ENCODE data around the gene DUS3L. TPM values are rescaled to one million over a fixed set of nuclear protein-coding genes. Genes with fewer than 3 reads are reported as not detected.
"Not testable (repeated sequence)": the region's sequence is repeated elsewhere in the genome, so short reads cannot be mapped to it uniquely, and the experiment has no call there.

Gene DUS3L
- total RNA-seq, 2 experiments from 2014 or later: 41.9 to 44.4 TPM

DNA sequence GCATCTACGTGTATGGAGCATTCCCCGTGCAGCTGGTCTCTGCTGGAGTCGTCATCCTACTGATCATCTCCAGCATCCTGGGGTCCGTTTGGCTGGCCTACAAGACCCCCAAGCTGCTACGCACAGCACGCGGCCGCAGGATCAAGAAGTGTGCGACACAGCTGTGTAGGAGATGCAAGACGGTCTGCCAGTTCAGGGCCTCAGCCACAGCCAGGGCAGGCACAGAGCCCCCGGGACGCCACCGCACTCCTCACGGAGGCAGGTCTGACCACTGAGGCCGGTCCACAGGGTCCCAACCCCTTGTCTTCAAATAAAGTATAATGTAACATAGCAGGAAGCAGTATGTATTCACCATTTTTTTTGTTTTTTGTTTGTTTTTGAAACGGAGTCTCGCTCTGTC, 12.6 kb downstream of the DUS3L start:
- Mint-ChIP-seq H3K9me3 (no peaks in the 10 kb centered on the region), H3K4me3 (no peak overlapping the region), H3K4me1 (ENCODE audit: low read depth) (no peaks in the 10 kb centered on the region), H3K27me3 (no peaks in the 10 kb centered on the region), H3K36me3 (no peaks in the 10 kb centered on the region), H3K27ac (no peak overlapping the region)
- POLR2A ChIA-PET: no interaction called here
- intact Hi-C loops (cut with micrococcal nuclease): no loop called here
- CTCF ChIA-PET: interaction anchor here (0.7 kb wide), 1 partner anchor 227 kb away, joined by 4 read pairs; no protein-coding TSS in a partner anchor
- no peak for DNase-seq

DNA sequence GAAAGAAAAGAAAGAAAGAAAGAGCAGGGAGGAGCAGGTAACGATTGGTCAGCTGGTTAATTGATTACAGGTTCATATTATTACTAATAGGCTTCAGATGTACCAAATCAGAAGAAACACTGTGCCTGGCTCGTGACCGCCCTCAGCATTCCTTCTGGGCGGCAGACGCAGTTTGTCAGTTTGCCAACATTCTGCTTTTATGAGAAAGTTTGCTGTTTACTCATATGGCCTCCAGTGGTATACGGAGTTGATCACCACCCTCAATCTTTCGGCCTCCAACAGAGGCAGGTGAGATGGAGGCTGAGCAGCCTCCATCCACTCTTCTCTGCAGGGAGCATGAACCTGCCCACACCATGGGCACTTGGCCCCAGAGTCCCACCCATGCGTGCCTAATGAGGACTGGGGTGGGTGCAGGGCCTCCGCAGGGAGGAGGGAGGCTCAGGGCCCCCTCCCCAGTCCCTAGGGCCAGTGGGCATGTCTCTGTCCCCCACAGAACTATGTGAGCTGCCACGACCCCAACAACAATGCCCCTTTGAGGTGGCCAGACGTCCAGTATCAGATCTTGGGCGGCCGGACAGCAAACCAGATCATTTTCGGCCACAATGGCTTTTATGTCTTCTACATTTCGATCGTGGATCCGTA, 15.2 kb downstream of the DUS3L start:
- H3K4me1 Mint-ChIP-seq (ENCODE audit: low read depth): no peaks in the 10 kb centered on the region
- POLR2A ChIA-PET: no interaction called here

GRCh38 chr19:5774921-5775320, 16.0 kb downstream of the DUS3L start:
- no peaks in the 10 kb centered on the region for H3K27me3 Mint-ChIP-seq
- no peaks in the 10 kb centered on the region for H3K36me3 Mint-ChIP-seq
- intact Hi-C loops (cut with micrococcal nuclease): no loop called here
- ChIA-PET POLR2A (no interaction called here), CTCF (no interaction called here)
- H3K9me3 Mint-ChIP-seq: no peaks in the 10 kb centered on the region
- H3K4me1 Mint-ChIP-seq (ENCODE audit: low read depth): no peaks in the 10 kb centered on the region
- no peak for DNase-seq
- H3K4me3 Mint-ChIP-seq: no peak overlapping the region
- no peak overlapping the region for H3K27ac Mint-ChIP-seq

More for the DNA sequence above, 15.2 kb downstream of the DUS3L start:
- H3K36me3 Mint-ChIP-seq: no peaks in the 10 kb centered on the region
- H3K27ac Mint-ChIP-seq: no peak overlapping the region
- CTCF ChIA-PET: interaction anchor here (1.1 kb wide), 1 partner anchor 28 kb away, joined by 3 read pairs; no protein-coding TSS in a partner anchor
- intact Hi-C loops (cut with micrococcal nuclease): no loop called here
- H3K27me3 Mint-ChIP-seq: no peaks in the 10 kb centered on the region
- no peak for DNase-seq
- no peak overlapping the region for H3K4me3 Mint-ChIP-seq
- no peaks in the 10 kb centered on the region for H3K9me3 Mint-ChIP-seq

DNA sequence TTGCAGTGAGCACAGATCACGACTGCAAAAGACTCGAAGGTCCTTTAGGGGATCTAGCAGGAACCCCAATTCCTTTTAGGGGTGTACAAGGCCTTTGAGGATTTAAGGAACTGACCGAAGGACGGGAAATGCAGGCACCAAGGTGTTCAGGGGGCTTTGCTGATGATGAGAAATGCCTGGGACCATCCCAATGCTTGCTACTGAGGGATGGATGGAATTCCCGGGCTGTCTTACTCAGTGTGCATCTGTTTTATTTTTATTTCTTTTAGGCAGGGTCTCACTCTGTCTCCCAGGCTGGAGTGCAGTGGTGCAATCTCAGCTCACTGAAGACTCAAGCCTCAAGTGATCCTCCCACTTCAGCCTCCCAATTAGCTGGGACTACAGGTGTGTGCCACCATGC, 17.7 kb downstream of the DUS3L start:
- Mint-ChIP-seq H3K27me3 (no peaks in the 10 kb centered on the region), H3K36me3 (no peaks in the 10 kb centered on the region), H3K4me3 (no peak overlapping the region), H3K4me1 (ENCODE audit: low read depth) (no peaks in the 10 kb centered on the region), H3K9me3 (no peaks in the 10 kb centered on the region), H3K27ac (no peak overlapping the region)
- ChIA-PET POLR2A (no interaction called here), CTCF (interaction anchor here (0.6 to 1.1 kb wide), 2 partner anchors 21 to 1211 kb away, joined by 3 read pairs; no protein-coding TSS in a partner anchor)
- no peak for DNase-seq
- intact Hi-C loops (cut with micrococcal nuclease): no loop called here

- no peaks in the 10 kb centered on the region for H3K9me3 Mint-ChIP-seq
- no peaks in the 10 kb centered on the region for H3K27me3 Mint-ChIP-seq
- H3K4me3 Mint-ChIP-seq: no peak overlapping the region
- POLR2A ChIA-PET: no interaction called here
- intact Hi-C loops (cut with micrococcal nuclease): no loop called here
- CTCF ChIA-PET: interaction anchor here (0.6 kb wide), 1 partner anchor 446 kb away, joined by 3 read pairs; no protein-coding TSS in a partner anchor
- no peak for DNase-seq
- no peaks in the 10 kb centered on the region for H3K4me1 Mint-ChIP-seq (ENCODE audit: low read depth)
- no peaks in the 10 kb centered on the region for H3K36me3 Mint-ChIP-seq
- no peak overlapping the region for H3K27ac Mint-ChIP-seq
Observed at GRCh38 chr19:5772416-5772815, 18.5 kb downstream of the DUS3L start.

DNA sequence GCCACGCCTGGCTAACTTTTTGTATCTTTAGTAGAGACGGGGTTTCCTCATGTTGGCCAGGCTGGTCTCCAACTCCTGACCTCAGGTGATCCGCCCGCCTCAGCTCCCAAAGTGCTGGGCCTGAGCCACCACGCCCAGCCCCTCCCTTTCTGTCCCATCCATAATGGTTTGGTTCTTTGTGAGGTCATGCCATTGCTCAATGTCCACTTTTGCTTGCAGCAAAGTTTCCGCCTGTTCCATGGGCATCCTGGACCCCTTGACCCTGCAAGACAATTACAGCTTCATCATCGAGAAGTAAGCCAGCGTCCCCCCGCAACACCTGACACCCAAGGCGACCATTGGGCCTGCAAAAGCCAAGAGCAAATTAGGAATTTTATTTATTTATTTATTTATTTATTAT, 23.0 kb downstream of the DUS3L start:
- DNase-seq: no peak
- Mint-ChIP-seq H3K9me3 (no peaks in the 10 kb centered on the region), H3K27me3 (no peaks in the 10 kb centered on the region), H3K36me3 (no peaks in the 10 kb centered on the region), H3K4me1 (ENCODE audit: low read depth) (no peaks in the 10 kb centered on the region), H3K4me3 (no peak overlapping the region), H3K27ac (no peak overlapping the region)
- ChIA-PET CTCF (interaction anchor here (0.6 kb wide), 1 partner anchor 8 kb away, joined by 3 read pairs; no protein-coding TSS in a partner anchor), POLR2A (no interaction called here)
- intact Hi-C loops (cut with micrococcal nuclease): no loop called here

DNA sequence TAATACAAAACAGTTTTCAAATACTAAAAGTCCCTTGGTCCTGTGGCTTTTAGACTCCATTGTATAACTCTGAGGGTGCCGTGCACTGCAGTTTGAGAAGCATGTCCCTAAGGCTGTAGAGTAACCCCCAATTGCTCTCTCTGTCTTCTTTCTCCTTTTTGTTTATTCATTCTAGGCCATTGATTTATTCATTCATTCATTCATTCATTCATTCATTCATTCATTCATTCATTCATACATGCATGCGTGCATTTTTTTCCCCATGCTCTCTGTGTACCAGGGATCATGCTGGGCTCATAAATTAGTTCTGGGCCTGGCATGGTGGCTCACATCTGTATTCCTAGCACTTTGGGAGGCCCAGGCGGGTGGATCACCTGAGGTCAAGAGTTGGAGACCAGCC, 25.7 kb downstream of the DUS3L start:
- Mint-ChIP-seq H3K9me3 (no peaks in the 10 kb centered on the region), H3K36me3 (no peaks in the 10 kb centered on the region), H3K27ac (no peak overlapping the region), H3K4me1 (ENCODE audit: low read depth) (no peaks in the 10 kb centered on the region), H3K4me3 (no peak overlapping the region), H3K27me3 (no peaks in the 10 kb centered on the region)
- POLR2A ChIA-PET: no interaction called here
- intact Hi-C loops (cut with micrococcal nuclease): no loop called here
- DNase-seq: no peak
- CTCF ChIA-PET: no interaction called here

GRCh38 chr19:5762608-5763217, 28.2 kb downstream of the DUS3L start:
- H3K9me3 Mint-ChIP-seq: no peaks in the 10 kb centered on the region
- POLR2A ChIA-PET: no interaction called here
- H3K36me3 Mint-ChIP-seq: no peaks in the 10 kb centered on the region
- peaks cover 1% of the 10 kb centered on the region for H3K27me3 Mint-ChIP-seq
- H3K4me1 Mint-ChIP-seq (ENCODE audit: low read depth): no peaks in the 10 kb centered on the region
- CTCF ChIA-PET: no interaction called here
- H3K4me3 Mint-ChIP-seq: no peak overlapping the region
- intact Hi-C loops (cut with micrococcal nuclease): no loop called here
- no peak for DNase-seq
- no peak overlapping the region for H3K27ac Mint-ChIP-seq

GRCh38 chr19:5753743-5754142, 37.2 kb downstream of the DUS3L start:
- no peaks in the 10 kb centered on the region for H3K36me3 Mint-ChIP-seq
- POLR2A ChIA-PET: no interaction called here
- CTCF ChIA-PET: no interaction called here
- H3K27me3 Mint-ChIP-seq: peaks cover 4% of the 10 kb centered on the region
- DNase-seq: no peak
- no peak overlapping the region for H3K27ac Mint-ChIP-seq
- H3K9me3 Mint-ChIP-seq: no peaks in the 10 kb centered on the region
- no peak overlapping the region for H3K4me3 Mint-ChIP-seq
- H3K4me1 Mint-ChIP-seq (ENCODE audit: low read depth): no peaks in the 10 kb centered on the region
- intact Hi-C loops (cut with micrococcal nuclease): no loop called here

DNA sequence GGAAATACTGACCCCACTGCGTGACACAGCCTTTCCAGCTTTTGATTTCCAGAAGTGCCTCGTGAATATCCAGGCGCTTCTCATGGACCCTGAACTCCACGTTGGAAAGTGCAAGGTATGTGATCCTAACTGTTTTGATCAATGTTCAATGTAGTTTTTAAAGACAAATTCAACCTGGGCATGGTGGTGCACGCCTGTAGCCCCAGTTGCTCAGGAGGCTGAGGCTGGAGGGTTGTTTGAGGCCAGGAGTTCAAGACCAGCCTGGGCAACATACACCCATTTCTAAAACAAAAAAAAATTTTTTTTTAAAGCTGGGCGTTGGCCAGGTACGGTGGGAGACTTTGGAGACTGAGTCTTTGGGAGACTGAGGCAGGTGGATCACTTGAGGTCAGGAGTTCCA, 39.3 kb downstream of the DUS3L start:
- H3K9me3 Mint-ChIP-seq: no peaks in the 10 kb centered on the region
- H3K27me3 Mint-ChIP-seq: peaks cover 5% of the 10 kb centered on the region
- no peak overlapping the region for H3K27ac Mint-ChIP-seq
- no peak for DNase-seq
- no peak overlapping the region for H3K4me3 Mint-ChIP-seq
- intact Hi-C loops (cut with micrococcal nuclease): no loop called here
- POLR2A ChIA-PET: no interaction called here
- no peaks in the 10 kb centered on the region for H3K36me3 Mint-ChIP-seq
- CTCF ChIA-PET: no interaction called here
- no peaks in the 10 kb centered on the region for H3K4me1 Mint-ChIP-seq (ENCODE audit: low read depth)

- intact Hi-C loops (cut with micrococcal nuclease): no loop called here
- no peaks in the 10 kb centered on the region for H3K4me1 Mint-ChIP-seq (ENCODE audit: low read depth)
- no peak overlapping the region for H3K27ac Mint-ChIP-seq
- no peak overlapping the region for H3K4me3 Mint-ChIP-seq
- ChIA-PET POLR2A (no interaction called here), CTCF (no interaction called here)
- DNase-seq: no peak
- peaks cover 5% of the 10 kb centered on the region for H3K27me3 Mint-ChIP-seq
- no peaks in the 10 kb centered on the region for H3K9me3 Mint-ChIP-seq
- no peaks in the 10 kb centered on the region for H3K36me3 Mint-ChIP-seq
Observed at GRCh38 chr19:5749505-5749904, 41.5 kb downstream of the DUS3L start.

- H3K4me1 Mint-ChIP-seq (ENCODE audit: low read depth); DNase-seq; H3K9me3 Mint-ChIP-seq; H3K27ac Mint-ChIP-seq; H3K4me3 Mint-ChIP-seq; intact Hi-C loops (cut with micrococcal nuclease); POLR2A ChIA-PET; H3K36me3 Mint-ChIP-seq; H3K27me3 Mint-ChIP-seq: not testable (repeated sequence)
- CTCF ChIA-PET: interaction anchor here (0.6 to 0.7 kb wide), 2 partner anchors 299 to 1000 kb away, joined by 4 read pairs; no protein-coding TSS in a partner anchor
Observed at GRCh38 chr19:5748920-5749319, 42.0 kb downstream of the DUS3L start.

DNA sequence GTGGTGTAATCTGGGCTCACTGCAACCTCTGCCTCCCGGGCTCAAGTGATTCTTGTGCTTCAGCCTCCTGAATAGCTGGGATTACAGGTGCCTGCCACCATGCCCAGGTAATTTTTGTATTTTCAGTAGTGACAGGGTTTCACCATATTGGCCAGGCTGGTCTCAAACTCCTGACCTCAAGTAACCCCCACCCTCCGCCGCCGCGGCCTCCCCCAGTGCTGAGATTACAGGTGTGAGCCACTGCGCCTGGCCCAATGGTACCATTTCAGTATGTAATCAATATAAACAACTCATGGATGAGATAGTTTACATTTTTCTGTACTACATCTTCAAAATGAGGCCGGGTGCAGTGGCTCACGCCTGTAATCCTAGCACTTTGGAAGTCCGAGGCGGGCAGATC, 46.0 kb downstream of the DUS3L start:
- H3K4me3 Mint-ChIP-seq; H3K27ac Mint-ChIP-seq; CTCF ChIA-PET; DNase-seq; H3K4me1 Mint-ChIP-seq (ENCODE audit: low read depth); POLR2A ChIA-PET; H3K36me3 Mint-ChIP-seq; intact Hi-C loops (cut with micrococcal nuclease); H3K27me3 Mint-ChIP-seq; H3K9me3 Mint-ChIP-seq: not testable (repeated sequence)

All from activated CD4-positive, alpha-beta memory T cell treated with anti-CD3 and anti-CD28 coated beads for 36 hours (primary cell).